H1 (cell line): ENCODE results near the gene ABCA5.

Experiments used
- CEBPB ChIP-seq: IDR thresholded peaks from 2 replicates; pipeline ENCODE4 v1.6.1; 2012; ENCODE audit warnings: low read depth, low read length
- CHD2 ChIP-seq: IDR thresholded peaks from 2 replicates; pipeline ENCODE4 v1.6.1; 2012; ENCODE audit warnings: low read length, improper control_type of control experiment
- CTCF ChIP-seq, 3 experiments: IDR thresholded peaks; 1 replicate in 2 of 3; 2 replicates in 1 of 3; pipeline versions ENCODE4 v1.5.1 to v1.6.1; 2011; ENCODE audit warnings: low read length in 3 of 3, mild to moderate bottlenecking in 3 of 3, inconsistent platforms in 2 of 3, low read depth in 1 of 3, moderate library complexity in 1 of 3; ENCODE audit not compliant: insufficient read depth in 1 of 3; ENCODE audit errors: control extremely low read depth in 1 of 3
- EZH2 ChIP-seq: fragments of 200-600 bp; sonication (generic); IDR thresholded peaks from 2 replicates; pipeline ENCODE4 v1.7.1; 2012; ENCODE audit warnings: low read depth, mild to moderate bottlenecking, moderate library complexity, low read length, inconsistent platforms; ENCODE audit not compliant: severe bottlenecking
- POLR2A ChIP-seq, 2 experiments: IDR thresholded peaks; 1 replicate in 1 of 2; 2 replicates in 1 of 2; pipeline ENCODE4 v1.6.1; 2011; ENCODE audit warnings: low read depth in 2 of 2, low read length in 2 of 2, mild to moderate bottlenecking in 2 of 2; ENCODE audit errors: control extremely low read depth in 1 of 2
- POLR2AphosphoS5 ChIP-seq: IDR thresholded peaks from 2 replicates; pipeline ENCODE4 v1.6.1; 2011; ENCODE audit warnings: low read depth, low read length
- TF ChIP-seq, protein P1 (sequence below): IDR thresholded peaks from 2 replicates; pipeline ENCODE4 v1.6.1; 2011; ENCODE audit warnings: low read depth, mild to moderate bottlenecking, low read length; ENCODE audit not compliant: insufficient read depth

DNA sequence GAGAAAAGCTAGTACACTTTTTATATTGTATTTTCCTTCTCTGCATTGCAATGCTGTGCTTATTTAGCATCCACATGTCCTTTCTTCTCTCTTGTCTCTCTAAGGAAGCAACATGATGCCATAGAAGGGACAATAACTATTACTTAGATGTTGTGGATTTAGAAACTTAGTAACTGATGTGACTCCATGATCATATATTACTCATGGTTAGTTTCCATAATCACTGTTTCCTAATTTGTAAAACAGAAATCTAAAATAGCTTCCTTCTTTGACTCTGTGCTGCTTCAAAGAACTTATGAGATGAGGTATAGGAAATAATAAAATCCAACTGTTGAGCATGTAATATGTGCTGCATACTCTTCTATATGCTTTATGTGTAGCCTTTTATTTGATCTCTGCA lies 6.6 kb upstream of the ABCA5 start:
- TF ChIP-seq CTCF (IDR thresholded peaks at IDR 0.05; ENCODE audit: control extremely low read depth in 1 of 3, insufficient read depth in 1 of 3, low read depth in 1 of 3, low read length in 3 of 3) (no peak), POLR2A (IDR thresholded peaks at IDR 0.05; ENCODE audit: control extremely low read depth in 1 of 2, low read depth in 2 of 2, low read length in 2 of 2) (no peak), CHD2 (no peak), POLR2AphosphoS5 (no peak), CEBPB (no peak), EZH2 (no peak)
- TF ChIP-seq, protein P1, sequence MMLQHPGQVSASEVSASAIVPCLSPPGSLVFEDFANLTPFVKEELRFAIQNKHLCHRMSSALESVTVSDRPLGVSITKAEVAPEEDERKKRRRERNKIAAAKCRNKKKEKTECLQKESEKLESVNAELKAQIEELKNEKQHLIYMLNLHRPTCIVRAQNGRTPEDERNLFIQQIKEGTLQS, result no peak
